ENCODE results near the gene KRT81.
"Not testable (repeated sequence)": the region's sequence is repeated elsewhere in the genome, so short reads cannot be mapped to it uniquely, and the experiment has no call there.

KRT81 gene

DNA sequence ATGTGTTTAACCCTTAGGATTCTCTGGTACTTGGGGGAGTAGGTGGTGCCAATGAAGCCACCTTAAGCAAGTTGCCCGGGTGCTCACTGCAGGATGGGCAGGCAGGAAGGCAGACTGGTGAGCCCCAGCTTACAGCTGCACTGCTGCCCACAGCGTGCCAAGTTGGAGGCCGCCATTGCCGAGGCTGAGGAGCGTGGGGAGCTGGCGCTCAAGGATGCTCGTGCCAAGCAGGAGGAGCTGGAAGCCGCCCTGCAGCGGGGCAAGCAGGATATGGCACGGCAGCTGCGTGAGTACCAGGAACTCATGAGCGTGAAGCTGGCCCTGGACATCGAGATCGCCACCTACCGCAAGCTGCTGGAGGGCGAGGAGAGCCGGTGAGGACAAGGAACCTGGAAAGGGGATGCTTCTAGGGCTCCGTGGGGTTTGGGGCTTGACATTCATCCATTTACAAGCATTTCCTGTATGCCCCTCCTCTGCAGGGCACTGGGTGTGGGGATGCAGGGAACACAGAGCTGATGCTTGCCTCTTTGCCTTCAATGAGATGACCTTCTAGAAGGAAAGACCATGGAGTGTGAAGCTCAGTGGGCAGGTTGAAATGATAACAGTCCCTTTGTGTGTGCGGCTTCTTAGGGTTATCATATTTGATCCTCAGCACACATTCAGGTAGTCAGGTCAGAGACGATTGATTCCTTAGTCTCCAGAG lies 45.9 kb downstream of the KRT81 start:
- TF ChIP-seq GATA1 (IDR thresholded peaks at IDR 0.05; ENCODE audit: low read depth, low read length) = no peak
- no peak for TF ChIP-seq POLR2A (IDR thresholded peaks at IDR 0.05; ENCODE audit: low read length)

GRCh38 chr12:52244615-52244994 lies 46.7 kb downstream of the KRT81 start:
- no peak for DNase-seq

More for the DNA sequence above, 45.9 kb downstream of the KRT81 start:
- no peak for DNase-seq

GRCh38 chr12:52243856-52244614 lies 47.3 kb downstream of the KRT81 start:
- TF ChIP-seq POLR2A (IDR thresholded peaks at IDR 0.05; ENCODE audit: low read length) = no peak
- no peak for DNase-seq

More at GRCh38 chr12:52244615-52244994, 46.7 kb downstream of the KRT81 start:
- TF ChIP-seq POLR2A (IDR thresholded peaks at IDR 0.05; ENCODE audit: low read length) (no peak), GATA1 (IDR thresholded peaks at IDR 0.05; ENCODE audit: low read depth, low read length) (no peak)

- no peak for DNase-seq
- TF ChIP-seq POLR2A (IDR thresholded peaks at IDR 0.05; ENCODE audit: low read length) = no peak
- TF ChIP-seq GATA1 (IDR thresholded peaks at IDR 0.05; ENCODE audit: low read depth, low read length) = no peak
Observed at GRCh38 chr12:52243259-52243855, 48.0 kb downstream of the KRT81 start.

DNA sequence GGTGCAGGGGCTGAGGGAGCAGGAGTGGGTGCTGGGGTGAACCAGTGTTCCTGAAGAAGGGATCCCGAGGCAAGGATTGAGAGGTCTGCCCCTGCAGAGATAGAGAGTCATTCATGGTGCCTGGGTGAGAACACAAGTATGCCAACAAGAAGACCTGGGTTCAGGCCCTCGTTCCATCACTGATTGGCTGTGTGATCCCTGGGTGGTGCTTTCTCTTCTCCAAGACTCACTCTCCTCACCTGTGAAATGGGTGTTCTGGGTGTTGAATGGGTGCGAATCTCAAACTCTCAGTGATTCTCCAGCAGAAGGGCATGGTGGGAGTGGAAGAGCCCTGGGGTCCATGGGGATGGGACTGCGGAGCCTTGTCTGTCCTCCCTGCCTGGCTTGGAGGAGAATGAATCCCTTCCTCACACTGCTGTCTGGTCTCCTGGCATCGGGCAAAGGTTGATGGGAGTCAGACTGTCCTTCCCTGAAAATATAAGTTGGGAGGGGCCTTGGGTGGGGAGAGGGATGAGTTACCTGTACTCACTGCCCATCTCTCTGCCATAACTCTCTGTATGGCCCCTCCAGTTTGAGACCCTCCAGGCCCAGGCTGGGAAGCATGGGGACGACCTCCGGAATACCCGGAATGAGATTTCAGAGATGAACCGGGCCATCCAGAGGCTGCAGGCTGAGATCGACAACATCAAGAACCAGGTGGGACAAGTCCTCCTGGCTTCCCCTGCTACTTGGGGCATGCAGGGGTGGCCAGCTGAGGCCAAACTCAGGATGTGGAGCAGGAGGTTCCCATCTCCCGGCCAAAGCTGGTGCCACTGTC lies 48.7 kb downstream of the KRT81 start:
- DNase-seq = no peak

DNA sequence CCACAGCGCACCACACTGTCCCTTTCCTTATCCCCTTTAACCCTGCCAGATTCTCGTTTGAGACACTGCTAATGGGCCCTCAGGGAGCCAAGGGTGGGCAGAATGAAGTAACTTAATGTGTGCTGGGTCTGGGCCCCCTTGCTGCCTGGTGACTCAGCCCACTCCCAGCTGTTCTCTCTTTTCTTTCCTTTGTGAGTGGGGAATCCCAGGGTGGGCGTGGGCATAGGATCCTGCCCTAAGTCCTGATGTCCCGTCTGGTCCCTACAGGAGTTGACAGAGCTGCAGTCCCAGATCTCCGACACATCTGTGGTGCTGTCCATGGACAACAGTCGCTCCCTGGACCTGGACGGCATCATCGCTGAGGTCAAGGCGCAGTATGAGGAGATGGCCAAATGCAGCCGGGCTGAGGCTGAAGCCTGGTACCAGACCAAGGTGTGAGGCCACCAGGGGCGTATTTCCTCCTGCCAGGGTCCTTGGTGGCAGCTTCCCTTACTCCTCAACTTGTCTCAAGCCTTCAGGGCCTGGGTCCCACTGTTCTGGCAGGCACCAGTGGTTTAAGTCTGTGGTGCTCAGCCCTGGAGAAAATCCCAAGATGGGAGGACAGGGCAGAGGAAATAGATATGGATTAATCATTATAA lies 50.0 kb downstream of the KRT81 start:
- DNase-seq = no peak
- TF ChIP-seq GATA1 (IDR thresholded peaks at IDR 0.05; ENCODE audit: low read depth, low read length) = no peak
- no peak for TF ChIP-seq POLR2A (IDR thresholded peaks at IDR 0.05; ENCODE audit: low read length)

More for the DNA sequence above, 48.7 kb downstream of the KRT81 start:
- TF ChIP-seq POLR2A (IDR thresholded peaks at IDR 0.05; ENCODE audit: low read length) (no peak), GATA1 (IDR thresholded peaks at IDR 0.05; ENCODE audit: low read depth, low read length) (no peak)

DNA sequence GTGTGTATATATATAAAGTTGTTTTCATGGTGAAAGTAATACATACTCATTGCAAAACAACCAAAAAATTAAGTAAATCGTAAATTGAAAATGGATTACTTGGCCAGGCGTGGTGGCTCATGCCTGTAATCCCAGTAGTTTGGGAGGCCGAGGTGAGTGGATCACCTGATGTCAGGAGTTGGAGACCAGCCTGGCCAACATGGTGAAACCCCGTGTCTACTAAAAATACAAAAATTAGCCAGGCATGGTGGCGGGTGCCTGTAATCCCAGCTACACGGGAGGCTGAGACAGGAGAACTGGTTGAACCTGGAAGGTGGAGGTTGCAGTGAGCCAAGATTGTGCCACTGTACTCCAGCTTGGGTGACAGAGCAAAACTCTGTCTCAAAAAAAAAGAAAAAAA lies 51.1 kb downstream of the KRT81 start:
- not testable (repeated sequence) for DNase-seq

DNA sequence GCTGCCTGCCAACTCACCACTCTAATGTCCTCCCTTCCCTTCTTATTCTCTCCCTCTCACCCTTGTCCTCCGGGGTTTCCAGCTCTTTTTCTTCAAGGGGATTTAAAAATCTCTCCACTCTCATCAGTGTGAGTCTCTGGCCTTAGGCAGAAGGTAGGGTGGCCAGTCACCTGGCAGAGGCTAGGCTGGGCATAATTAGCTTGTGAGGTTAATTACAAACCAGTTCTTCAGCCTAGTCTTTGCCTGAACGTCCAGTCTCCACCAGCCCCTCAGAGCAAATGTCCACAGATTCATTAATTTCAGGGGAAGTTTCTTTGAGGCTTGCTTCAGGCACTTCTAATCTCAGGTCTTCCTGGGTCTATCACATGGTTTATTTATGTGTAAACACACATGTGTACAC lies 51.6 kb downstream of the KRT81 start:
- DNase-seq = no peak

DNA sequence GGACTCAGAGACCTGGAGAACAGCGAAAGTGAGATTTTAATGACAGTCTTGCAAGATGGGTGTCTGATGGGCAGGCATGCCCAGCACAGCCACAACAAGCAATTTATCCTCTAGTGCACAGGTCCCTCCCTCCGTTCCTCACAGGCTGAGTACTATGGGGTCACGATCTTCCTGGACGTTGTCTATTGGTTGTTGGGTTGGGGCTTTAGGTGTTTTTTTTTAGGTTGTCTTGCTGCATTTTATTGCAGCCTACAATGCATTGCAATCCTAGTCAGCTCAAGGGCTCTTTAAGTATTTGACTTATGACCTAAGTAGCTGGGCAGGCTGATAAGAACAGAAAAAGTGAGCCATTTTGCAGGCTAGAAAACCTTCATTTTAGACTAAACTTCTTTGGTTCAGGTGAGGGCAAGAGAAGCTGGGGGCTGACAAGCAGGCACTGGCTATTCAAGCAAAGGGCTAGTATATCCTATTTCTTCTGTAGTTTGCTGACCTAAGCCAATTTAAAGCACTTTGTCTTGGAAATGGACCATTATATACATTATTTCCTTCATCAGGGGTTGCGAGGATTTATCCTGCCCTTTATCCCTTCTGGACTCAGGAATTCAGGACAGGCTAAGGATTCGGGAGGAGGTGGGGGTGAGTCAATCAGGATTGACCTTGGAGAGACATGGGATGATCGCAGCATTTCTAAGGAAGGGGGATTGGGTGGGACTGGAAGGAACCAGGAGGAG lies 52.3 kb downstream of the KRT81 start:
- no peak for DNase-seq
- TF ChIP-seq GATA1 (IDR thresholded peaks at IDR 0.05; ENCODE audit: low read depth, low read length) (no peak), POLR2A (IDR thresholded peaks at IDR 0.05; ENCODE audit: low read length) (no peak)

More for the DNA sequence above, 51.6 kb downstream of the KRT81 start:
- TF ChIP-seq GATA1 (IDR thresholded peaks at IDR 0.05; ENCODE audit: low read depth, low read length) (no peak), POLR2A (IDR thresholded peaks at IDR 0.05; ENCODE audit: low read length) (no peak)

DNA sequence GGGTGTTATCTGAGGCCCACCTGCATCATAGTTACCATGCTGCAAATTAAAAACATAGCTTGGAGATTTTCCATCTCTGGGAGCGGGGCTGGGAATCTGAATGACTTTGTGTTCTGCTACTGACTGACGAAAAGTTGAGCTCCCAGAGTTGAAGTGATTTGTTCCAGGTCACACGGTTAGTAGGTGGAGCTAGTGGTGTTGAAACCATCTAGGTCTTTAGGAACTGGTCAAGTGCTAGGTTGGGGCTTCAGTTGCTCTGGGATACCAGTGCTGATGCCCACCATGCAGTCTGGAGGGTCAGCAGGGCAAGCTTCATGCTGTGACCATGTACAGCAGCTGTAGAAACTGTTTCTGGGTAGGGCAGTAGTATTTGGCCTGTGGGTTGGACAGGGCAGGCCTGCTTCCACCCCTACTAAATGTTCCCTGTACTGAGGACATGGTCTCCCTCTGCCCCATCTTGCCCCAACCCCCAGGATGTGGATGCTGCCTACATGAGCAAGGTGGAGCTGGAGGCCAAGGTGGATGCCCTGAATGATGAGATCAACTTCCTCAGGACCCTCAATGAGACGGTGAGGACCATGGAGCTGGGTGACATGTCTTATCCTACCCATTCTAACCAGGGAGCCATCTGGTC lies 53.0 kb downstream of the KRT81 start:
- TF ChIP-seq POLR2A (IDR thresholded peaks at IDR 0.05; ENCODE audit: low read length) (no peak), GATA1 (IDR thresholded peaks at IDR 0.05; ENCODE audit: low read depth, low read length) (no peak)
- DNase-seq = no peak

DNA sequence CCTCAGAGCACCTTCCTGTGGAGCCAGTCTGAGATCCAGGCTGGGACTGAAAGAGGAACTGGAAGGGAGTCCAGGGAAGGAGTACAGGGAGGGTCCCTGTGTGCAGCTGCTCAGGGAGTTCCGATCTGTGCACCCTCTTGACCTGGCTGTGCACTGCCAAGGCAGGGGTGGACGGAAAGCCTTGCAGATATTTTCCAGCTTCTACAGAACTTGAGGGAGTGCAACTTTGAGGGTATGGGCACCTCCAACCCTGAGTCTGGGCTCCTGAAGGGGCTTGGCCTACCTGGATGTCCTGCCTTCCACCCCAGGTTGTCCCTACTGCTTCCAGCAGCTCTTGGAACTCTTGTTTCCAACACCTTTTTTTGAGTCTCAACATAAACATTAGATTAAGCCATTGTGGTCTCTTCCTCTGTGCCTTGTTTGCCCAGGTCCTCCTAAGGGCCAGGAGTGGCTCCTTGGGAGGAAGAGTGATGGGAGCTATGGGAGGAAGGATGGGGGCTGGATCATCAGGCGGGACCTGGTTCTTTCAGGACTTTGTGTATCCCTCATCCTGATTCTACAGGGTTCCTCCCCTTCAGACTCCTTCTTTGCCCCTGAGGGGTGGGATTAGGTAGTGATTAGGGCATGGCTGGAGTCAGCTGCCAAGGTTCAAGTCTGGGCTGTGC lies 54.8 kb downstream of the KRT81 start:
- DNase-seq = no peak
- TF ChIP-seq POLR2A (IDR thresholded peaks at IDR 0.05; ENCODE audit: low read length) = no peak

Data from erythroblast (primary cell).